Testis (tissue), 3 donors: ENCODE data around the gene AGGF1. TPM values are rescaled to one million over a fixed set of nuclear protein-coding genes. Genes with fewer than 3 reads are reported as not detected.

Source experiments
- DNase-seq: peaks from one replicate; pipeline ENCODE4 v3.0.0-alpha.2; 2019
- H3K27ac ChIP-seq, 2 donors: fragments of 200-600 bp; sonication (generic); one replicate each; pipeline ENCODE4 v1.5.1; 2019
- H3K27me3 ChIP-seq: fragments of 200-600 bp; sonication (generic); one replicate; pipeline ENCODE4 v1.5.1; 2019
- H3K36me3 ChIP-seq: fragments of 200-600 bp; sonication (generic); one replicate; pipeline ENCODE4 v1.5.1; 2017; ENCODE audit warnings: low read depth; ENCODE audit errors: missing control alignments
- H3K4me1 ChIP-seq: fragments of 200-600 bp; sonication (generic); one replicate; pipeline ENCODE4 v1.5.1; 2019
- H3K4me3 ChIP-seq, 2 donors: fragments of 200-600 bp; sonication (generic); one replicate each; pipeline ENCODE4 v1.5.1; 2017 to 2019
- H3K9me3 ChIP-seq: fragments of 200-600 bp; sonication (generic); one replicate; pipeline ENCODE4 v1.5.1; 2017
- POLR2A ChIP-seq: fragments of 450-650 bp; IDR thresholded peaks from one replicate; pipeline ENCODE4 v1.6.1; 2017; ENCODE audit warnings: antibody characterized with exemption, mild to moderate bottlenecking, moderate library complexity
- WGBS, 2 donors: methylation state at CpG; one replicate each; pipeline ENCODE4 v1.1.5; 2018; 5-methylcytosine and 5-hydroxymethylcytosine counted together
- intact Hi-C: fragments of 100-400 bp; cut with DNase I; formaldehyde crosslinking; loops from one replicate; pipeline ENCODE4 v1.15.1; 2023; ENCODE audit warnings: low total_unique reads
- polyA plus RNA-seq: library from polyadenylated mRNA; stranded (reverse); fragments of 350-450 nt; fragmentation: Illumina TruSeq; extraction: RNeasy Lipid Tissue Mini Kit (QIAGEN cat#74804); gene quantifications from one replicate; pipeline ENCODE4 v1.2.3, GENCODE V29; 2014; ENCODE audit warnings: low read depth, low replicate concordance; ENCODE audit not compliant: insufficient read depth
- total RNA-seq, 2 donors: library from RNA; depleted of rRNA; stranded (reverse); fragments of >200 nt; gene quantifications; one replicate each; pipeline ENCODE4 v1.2.3, GENCODE V29; 2016
- TF ChIP-seq, protein P1 (sequence below), 3 experiments: fragments of 450-650 bp in 2 of 3; fragments of 200-600 bp in 1 of 3; sonication (generic) in 1 of 3; IDR thresholded peaks; one replicate each; pipeline ENCODE4 v1.5.1; 2016 to 2019; ENCODE audit warnings: antibody characterized with exemption in 3 of 3, mild to moderate bottlenecking in 2 of 3, moderate library complexity in 1 of 3

AGGF1 gene
- total and polyA plus RNA-seq, 3 donors from 2014 or later = 22.8 to 58.0 (median 50.4) TPM

DNA sequence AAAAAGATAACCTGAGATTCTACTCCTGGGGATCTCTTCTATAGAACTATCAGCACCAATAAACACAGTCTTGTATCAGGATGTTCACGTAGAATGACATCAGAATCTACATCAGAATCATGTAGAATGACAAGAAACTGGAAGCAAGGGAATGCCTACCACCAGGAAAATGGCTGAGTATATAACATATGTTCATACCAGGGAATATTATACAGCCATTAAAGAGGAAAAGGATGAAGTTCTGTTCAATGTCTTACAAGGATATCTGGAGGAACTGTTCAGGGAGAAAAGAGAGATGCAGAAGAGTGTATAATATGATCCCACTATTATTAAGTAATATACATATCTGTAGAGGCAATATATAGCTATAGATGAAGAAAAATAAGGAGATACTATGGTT lies 52.1 kb downstream of the AGGF1 start:
- H3K9me3 ChIP-seq = no peaks in the 10 kb centered on the region
- no peak for TF ChIP-seq POLR2A
- TF ChIP-seq, protein P1, sequence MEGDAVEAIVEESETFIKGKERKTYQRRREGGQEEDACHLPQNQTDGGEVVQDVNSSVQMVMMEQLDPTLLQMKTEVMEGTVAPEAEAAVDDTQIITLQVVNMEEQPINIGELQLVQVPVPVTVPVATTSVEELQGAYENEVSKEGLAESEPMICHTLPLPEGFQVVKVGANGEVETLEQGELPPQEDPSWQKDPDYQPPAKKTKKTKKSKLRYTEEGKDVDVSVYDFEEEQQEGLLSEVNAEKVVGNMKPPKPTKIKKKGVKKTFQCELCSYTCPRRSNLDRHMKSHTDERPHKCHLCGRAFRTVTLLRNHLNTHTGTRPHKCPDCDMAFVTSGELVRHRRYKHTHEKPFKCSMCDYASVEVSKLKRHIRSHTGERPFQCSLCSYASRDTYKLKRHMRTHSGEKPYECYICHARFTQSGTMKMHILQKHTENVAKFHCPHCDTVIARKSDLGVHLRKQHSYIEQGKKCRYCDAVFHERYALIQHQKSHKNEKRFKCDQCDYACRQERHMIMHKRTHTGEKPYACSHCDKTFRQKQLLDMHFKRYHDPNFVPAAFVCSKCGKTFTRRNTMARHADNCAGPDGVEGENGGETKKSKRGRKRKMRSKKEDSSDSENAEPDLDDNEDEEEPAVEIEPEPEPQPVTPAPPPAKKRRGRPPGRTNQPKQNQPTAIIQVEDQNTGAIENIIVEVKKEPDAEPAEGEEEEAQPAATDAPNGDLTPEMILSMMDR (IDR thresholded peaks at IDR 0.05) = no peak
- no peak overlapping the region for H3K4me3 ChIP-seq
- no peaks in the 10 kb centered on the region for H3K36me3 ChIP-seq
- H3K27ac ChIP-seq = no peak overlapping the region
- WGBS, 2 donors = 0 to 43% methylated on average over 1 of the region's 1 CpG
- no peaks in the 10 kb centered on the region for H3K27me3 ChIP-seq
- no peak for DNase-seq
- intact Hi-C loops = no loop called here
- no peaks in the 10 kb centered on the region for H3K4me1 ChIP-seq

DNA sequence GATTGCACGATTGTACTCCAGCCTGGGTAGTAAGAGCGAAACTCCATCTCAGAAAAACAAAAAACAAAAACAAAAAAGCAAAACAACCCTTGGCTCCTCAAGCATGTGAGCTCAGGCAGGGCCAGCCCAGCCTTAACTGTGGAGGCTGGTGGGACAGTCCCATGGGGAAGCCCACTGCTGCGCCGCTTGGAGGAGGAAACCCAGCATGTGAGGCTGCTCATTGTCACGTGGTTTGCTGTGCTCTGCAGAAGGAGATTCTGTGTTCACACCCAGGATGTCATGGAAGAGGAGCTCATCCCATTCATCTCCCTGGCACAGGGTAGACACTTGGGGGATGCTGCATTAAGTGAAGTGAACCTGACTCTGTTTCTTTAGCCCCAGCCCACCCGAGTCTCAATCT lies 52.9 kb downstream of the AGGF1 start:
- Histone ChIP-seq H3K4me1 (peaks cover 6% of the 10 kb centered on the region), H3K27ac (no peak overlapping the region), H3K27me3 (no peaks in the 10 kb centered on the region), H3K4me3 (no peak overlapping the region), H3K9me3 (no peaks in the 10 kb centered on the region), H3K36me3 (no peaks in the 10 kb centered on the region)
- TF ChIP-seq, protein P1 (IDR thresholded peaks at IDR 0.05) = no peak
- no peak for DNase-seq
- WGBS, 2 donors = 81 to 90% methylated on average over 6 of the region's 6 CpGs
- intact Hi-C loops = no loop called here

DNA sequence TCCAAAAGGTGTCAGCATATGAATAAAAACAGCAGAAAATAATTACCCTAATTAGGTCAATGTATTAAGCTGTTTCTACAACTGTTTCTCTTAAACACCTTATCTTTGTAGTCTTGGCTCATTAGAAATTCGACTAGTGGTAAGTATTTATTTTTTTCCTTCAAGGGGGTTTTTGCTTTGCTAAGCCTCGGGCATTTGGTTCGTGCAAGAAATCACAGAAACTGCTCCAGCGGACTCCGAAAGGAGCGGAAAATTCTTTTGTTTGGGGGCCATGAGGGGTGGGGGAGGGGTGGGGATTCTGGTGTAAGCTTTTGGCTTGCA lies 56.1 kb downstream of the AGGF1 start:
- Histone ChIP-seq H3K27ac (peak overlapping the region; percentile 92 to 96), H3K9me3 (no peaks in the 10 kb centered on the region), H3K36me3 (no peaks in the 10 kb centered on the region), H3K4me1 (peaks cover 7% of the 10 kb centered on the region), H3K27me3 (no peaks in the 10 kb centered on the region), H3K4me3 (peak overlapping the region; percentile 75 to 92)
- 0% methylated on average over 6 of the region's 6 CpGs for WGBS, 2 donors
- no peak for DNase-seq
- TF ChIP-seq POLR2A = no peak
- TF ChIP-seq, protein P1 (IDR thresholded peaks at IDR 0.05) = no peak
- intact Hi-C loops = loop anchor here (5.0 kb wide), 1 partner anchor 406 kb away; the partner anchor contains the start of gene WDR41

DNA sequence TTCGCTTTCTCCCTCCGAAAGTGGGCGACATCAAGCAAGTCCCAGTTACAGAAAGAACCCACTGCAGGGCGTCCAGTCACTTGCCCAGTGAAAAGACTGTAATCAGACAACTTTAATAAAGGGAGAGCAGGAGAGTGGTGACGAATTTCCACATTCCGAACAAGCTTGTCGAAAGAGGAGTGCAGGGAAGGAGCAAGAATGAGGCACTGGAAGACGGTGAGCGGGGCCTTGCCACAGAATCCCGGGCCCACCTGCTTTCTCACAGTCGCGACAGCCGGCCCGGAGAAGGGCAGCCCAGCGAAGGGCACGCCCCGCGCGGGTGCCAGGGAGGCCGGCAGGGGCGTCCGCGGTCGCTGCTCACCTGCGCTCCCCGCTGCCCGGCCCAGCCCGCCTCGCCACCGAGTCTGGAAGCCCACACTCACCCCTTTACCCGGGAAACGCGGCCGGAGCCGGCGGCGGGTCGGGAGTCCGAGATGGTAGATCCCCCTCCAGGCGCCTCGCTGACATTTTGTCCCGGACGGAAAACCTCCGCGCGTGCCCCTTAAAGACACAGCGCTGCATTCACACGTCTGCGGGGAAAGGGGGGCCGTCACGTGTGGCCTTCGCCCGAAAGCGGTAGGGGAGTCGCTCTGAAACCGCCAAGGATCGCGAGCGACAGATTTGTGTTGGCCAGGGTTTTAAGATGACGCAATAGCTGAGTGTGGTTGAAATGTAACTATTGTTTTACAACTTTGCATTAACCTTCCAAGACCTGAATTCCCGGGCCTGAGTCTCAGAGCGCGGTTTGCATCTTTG lies 56.7 kb downstream of the AGGF1 start, which contains the start of gene ZBED3:
Gene ZBED3, minus strand, starts transcription at position 597 of the 795 bp plus-strand sequence. CDS start 9,407 bp downstream, outside the sequence.
- intact Hi-C loops = loop anchor here (5.0 kb wide), 1 partner anchor 405 kb away; the partner anchor contains the start of gene WDR41
- Histone ChIP-seq H3K4me3 (peak within 1 kb of the TSS; percentile 75 to 92), H3K36me3 (no peaks in the 10 kb centered on the region), H3K27ac (peak within 1 kb of the TSS; percentile 92 to 96), H3K27me3 (no peaks in the 10 kb centered on the region), H3K4me1 (peaks cover 7% of the 10 kb centered on the region), H3K9me3 (no peaks in the 10 kb centered on the region)
- TF ChIP-seq POLR2A = no peak
- peak; percentile 84 for DNase-seq
- 0 to 1% methylated on average over 24 to 55 of the region's 63 CpGs for WGBS, 2 donors

DNA sequence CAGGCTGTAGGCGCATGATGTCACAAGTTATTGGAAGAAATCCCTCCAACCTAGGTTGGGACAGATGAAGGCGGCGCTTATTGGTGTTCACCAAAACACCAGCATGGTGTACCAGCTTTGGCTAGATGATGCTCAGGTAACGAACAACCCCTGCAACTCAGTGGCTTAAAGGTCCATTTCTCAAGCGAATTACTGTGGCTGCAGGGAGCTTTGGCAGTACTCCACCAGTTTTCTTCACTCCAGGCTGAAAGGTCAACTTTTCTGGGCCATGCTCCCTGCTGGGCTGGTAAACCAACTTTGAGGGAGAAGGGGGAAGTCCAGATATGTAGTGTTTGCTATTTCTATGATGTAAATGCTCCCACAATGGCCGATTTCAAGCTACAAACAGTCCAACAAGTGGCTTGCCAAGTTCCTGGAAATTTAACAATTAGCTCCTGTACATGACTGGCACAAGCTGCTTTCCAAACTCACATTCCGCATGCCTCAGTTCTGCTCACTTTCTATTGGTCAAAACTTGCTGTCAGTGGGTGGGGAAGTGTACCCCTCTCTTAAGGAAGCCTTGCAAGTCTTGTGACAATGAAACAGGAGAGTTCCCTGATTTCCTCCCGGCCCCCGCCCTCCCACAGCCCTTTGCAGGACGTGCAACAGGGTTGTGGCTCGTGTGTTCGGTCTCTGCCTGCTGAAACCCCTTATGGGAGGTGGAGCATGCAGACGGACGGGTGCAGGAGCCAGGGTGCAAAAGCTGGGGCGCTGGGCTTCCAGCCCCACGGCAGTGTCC lies 57.5 kb downstream of the AGGF1 start:
- DNase-seq = peak; percentile 18
- 8 to 28% methylated on average over 10 to 16 of the region's 16 CpGs for WGBS, 2 donors
- no peaks in the 10 kb centered on the region for H3K36me3 ChIP-seq
- TF ChIP-seq, protein P1 (IDR thresholded peaks at IDR 0.05) = no peak
- no peak for TF ChIP-seq POLR2A
- no peaks in the 10 kb centered on the region for H3K27me3 ChIP-seq
- no peaks in the 10 kb centered on the region for H3K9me3 ChIP-seq
- H3K4me1 ChIP-seq = peaks cover 7% of the 10 kb centered on the region
- intact Hi-C loops = loop anchor here (5.0 kb wide), 1 partner anchor 405 kb away; the partner anchor contains the start of gene WDR41
- peak overlapping the region; percentile 92 to 96 for H3K27ac ChIP-seq
- peak overlapping the region; percentile 75 to 92 for H3K4me3 ChIP-seq
